Upper lobe of right lung (tissue), 1 donor: ENCODE results near the gene KCTD16. TPM values are rescaled to one million over a fixed set of nuclear protein-coding genes. Genes with fewer than 3 reads are reported as not detected.

ENCODE experiments used
- ATAC-seq: fragments of 200-7000 bp; cut with Tn5 transposase; one replicate; pipeline ENCODE4 v1.9.1; 2020; ENCODE audit warnings: mild to moderate bottlenecking, moderate library complexity
- DNase-seq: peaks from one replicate; pipeline ENCODE4 v3.0.0-alpha.2; 2020
- H3K27ac ChIP-seq: fragments of 200-600 bp; one replicate; pipeline ENCODE4 v1.8.0; 2022
- H3K27me3 ChIP-seq: fragments of 200-600 bp; one replicate; pipeline ENCODE4 v1.8.0; 2022; ENCODE audit warnings: mild to moderate bottlenecking
- H3K36me3 ChIP-seq: fragments of 200-600 bp; one replicate; pipeline ENCODE4 v1.8.0; 2022
- H3K4me1 ChIP-seq: fragments of 200-600 bp; one replicate; pipeline ENCODE4 v1.8.0; 2022
- H3K4me3 ChIP-seq: fragments of 200-600 bp; one replicate; pipeline ENCODE4 v1.8.0; 2022; ENCODE audit warnings: mild to moderate bottlenecking
- H3K9me3 ChIP-seq: fragments of 200-600 bp; one replicate; pipeline ENCODE4 v1.8.0; 2022
- CTCF ChIP-seq: fragments of 200-600 bp; IDR thresholded peaks from one replicate; pipeline ENCODE4 v1.8.0; 2022; ENCODE audit warnings: antibody characterized with exemption
- intact Hi-C: fragments of 100-400 bp; cut with DNase I; formaldehyde crosslinking; loops from one replicate; pipeline ENCODE4 v1.11.0; 2022
- total RNA-seq: library from RNA; stranded (reverse); fragmentation: NEBNext Ultra II Directional; extraction: Animal tissue kit (Norgen Biotek cat#: 25700); gene quantifications from one replicate; pipeline ENCODE4 v1.2.1, GENCODE V29; 2021
- donor health status: DM: no; HTN: yes; CAD: no; lungs with severe emphysema.

KCTD16 gene
- total RNA-seq, 1 donor from 2014 or later, result 5.1 TPM

GRCh38 chr5:144352330-144352729 lies 181.7 kb downstream of the KCTD16 start:
- H3K4me1 ChIP-seq, result no peaks in the 10 kb centered on the region
- DNase-seq (no peak), ATAC-seq (no peak)
- no peaks in the 10 kb centered on the region for H3K9me3 ChIP-seq
- H3K27me3 ChIP-seq, result no peaks in the 10 kb centered on the region
- H3K36me3 ChIP-seq, result no peaks in the 10 kb centered on the region
- TF ChIP-seq CTCF, result no peak
- H3K4me3 ChIP-seq, result no peak overlapping the region
- intact Hi-C loops, result no loop called here
- H3K27ac ChIP-seq, result no peak overlapping the region

DNA sequence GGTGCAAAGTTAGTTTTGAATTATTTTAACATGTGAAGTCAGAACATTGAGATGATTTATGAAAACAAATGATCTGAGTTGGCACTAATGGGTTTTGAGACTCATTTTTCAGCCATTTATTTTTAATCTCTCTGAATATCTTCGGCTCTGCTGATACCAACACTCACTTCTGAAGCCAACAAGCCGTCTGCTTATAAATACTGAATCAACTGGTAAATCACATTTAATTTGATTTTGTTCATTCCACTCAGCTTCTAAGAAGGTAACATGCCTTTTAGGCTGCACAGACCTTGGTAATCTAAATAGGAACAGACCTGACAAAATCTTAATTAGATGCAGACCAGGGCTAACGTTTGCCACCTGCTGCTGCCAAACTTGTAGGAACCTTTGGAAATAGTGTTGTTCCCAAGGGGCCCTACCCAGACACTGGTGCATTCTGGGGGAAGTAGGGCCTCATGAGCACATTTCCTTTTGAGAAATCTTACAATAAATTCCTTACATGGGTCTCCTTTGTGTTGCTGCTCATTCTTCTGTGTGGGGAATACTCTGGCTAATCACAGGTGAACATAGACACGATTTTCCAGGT lies 182.2 kb downstream of the KCTD16 start:
- ATAC-seq (no peak), DNase-seq (no peak)
- Histone ChIP-seq H3K27ac (no peak overlapping the region), H3K9me3 (no peaks in the 10 kb centered on the region), H3K4me3 (no peak overlapping the region), H3K36me3 (no peaks in the 10 kb centered on the region), H3K4me1 (no peaks in the 10 kb centered on the region), H3K27me3 (no peaks in the 10 kb centered on the region)
- no peak for TF ChIP-seq CTCF
- intact Hi-C loops, result no loop called here

DNA sequence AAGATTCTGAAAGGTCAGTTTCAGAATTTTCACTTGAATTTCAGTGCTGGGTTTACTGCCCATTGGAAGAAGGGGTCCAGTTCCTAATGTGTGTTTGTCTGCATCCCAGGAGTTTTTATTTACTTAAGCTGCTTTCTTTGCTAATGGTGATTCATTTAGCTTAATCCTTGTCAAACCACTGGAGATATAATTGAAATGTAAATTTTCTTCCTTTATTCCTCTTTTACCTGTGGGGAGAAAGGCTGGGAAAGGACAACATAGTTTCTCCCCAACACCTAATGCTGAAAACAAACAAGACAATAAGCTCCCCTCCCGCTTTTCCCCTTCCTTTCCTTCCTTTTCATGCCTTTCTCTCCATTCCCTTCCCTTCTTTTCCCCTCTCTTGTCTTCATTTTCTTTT lies 185.8 kb downstream of the KCTD16 start:
- DNase-seq (no peak), ATAC-seq (no peak)
- H3K4me1 ChIP-seq, result no peaks in the 10 kb centered on the region
- H3K9me3 ChIP-seq, result no peaks in the 10 kb centered on the region
- TF ChIP-seq CTCF, result no peak
- H3K27ac ChIP-seq, result no peak overlapping the region
- no peak overlapping the region for H3K4me3 ChIP-seq
- H3K27me3 ChIP-seq, result no peaks in the 10 kb centered on the region
- no peaks in the 10 kb centered on the region for H3K36me3 ChIP-seq
- intact Hi-C loops, result no loop called here

DNA sequence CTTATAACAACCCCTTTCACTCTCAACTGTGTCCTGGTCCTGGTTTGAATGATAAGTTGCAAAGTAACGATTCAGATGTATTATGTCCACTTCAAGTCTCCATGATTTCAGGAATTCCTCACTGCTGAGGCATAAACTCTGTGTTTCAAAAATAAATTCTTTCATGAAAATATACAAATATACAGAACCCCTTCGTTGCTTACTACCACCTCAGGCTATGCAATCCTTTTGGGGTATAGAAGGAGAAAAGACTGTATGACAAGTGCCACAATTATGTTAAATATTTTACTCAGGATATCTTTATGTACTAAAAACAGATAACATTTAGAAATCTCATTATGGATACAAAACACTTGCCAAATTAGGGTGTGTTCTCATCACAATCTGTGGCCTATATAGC lies 190.7 kb downstream of the KCTD16 start:
- Histone ChIP-seq H3K4me1 (no peaks in the 10 kb centered on the region), H3K36me3 (no peaks in the 10 kb centered on the region), H3K4me3 (no peak overlapping the region), H3K9me3 (no peaks in the 10 kb centered on the region), H3K27me3 (no peaks in the 10 kb centered on the region), H3K27ac (no peak overlapping the region)
- intact Hi-C loops, result no loop called here
- no peak for ATAC-seq
- TF ChIP-seq CTCF, result no peak
- no peak for DNase-seq

DNA sequence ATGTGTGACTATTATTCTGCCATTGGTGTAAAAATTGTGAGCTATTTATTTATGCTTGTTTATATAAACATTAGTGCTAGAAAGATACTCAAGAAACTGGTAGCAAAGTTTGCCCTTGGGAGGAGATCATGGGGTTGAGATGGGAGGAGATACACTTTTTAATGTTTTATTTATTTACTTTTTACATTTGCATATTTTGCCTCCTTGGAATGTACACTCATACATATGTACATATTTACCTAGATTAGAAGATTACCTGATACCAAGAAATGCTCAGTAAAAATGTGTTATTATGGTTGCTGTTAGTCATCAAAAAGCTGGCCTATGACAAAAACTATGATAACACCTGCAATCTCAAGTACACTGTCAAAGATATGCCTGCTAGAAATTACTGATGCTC lies 195.2 kb downstream of the KCTD16 start:
- H3K36me3 ChIP-seq, result no peaks in the 10 kb centered on the region
- no peaks in the 10 kb centered on the region for H3K9me3 ChIP-seq
- no peak overlapping the region for H3K27ac ChIP-seq
- TF ChIP-seq CTCF, result no peak
- no peak for DNase-seq
- intact Hi-C loops, result no loop called here
- no peak for ATAC-seq
- H3K4me3 ChIP-seq, result no peak overlapping the region
- no peaks in the 10 kb centered on the region for H3K4me1 ChIP-seq
- no peaks in the 10 kb centered on the region for H3K27me3 ChIP-seq

DNA sequence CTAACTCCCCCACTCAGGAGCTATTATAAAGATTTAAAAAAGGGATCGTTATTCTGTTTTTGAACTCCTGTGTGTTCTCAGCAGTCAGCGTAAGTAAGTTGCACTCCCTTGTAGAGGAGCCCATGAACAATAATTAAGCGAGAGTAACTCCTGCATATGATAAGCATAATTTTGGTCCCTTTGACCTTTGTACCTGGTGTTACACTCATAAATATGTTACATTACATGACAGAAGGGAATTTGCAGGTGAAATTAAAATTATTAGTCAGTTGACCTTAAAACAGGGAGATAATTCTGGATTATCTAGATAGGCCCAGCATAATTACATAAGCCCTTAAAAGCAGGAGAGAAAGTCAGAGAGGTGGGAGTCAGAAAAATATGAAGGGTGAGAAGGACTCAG lies 197.3 kb downstream of the KCTD16 start:
- TF ChIP-seq CTCF, result no peak
- Histone ChIP-seq H3K4me1 (no peaks in the 10 kb centered on the region), H3K9me3 (no peaks in the 10 kb centered on the region), H3K4me3 (no peak overlapping the region), H3K27me3 (no peaks in the 10 kb centered on the region), H3K36me3 (no peaks in the 10 kb centered on the region), H3K27ac (no peak overlapping the region)
- DNase-seq (no peak), ATAC-seq (no peak)
- intact Hi-C loops, result no loop called here
